ENCODE data around the gene PHC2.

PHC2 gene

GRCh38 chr1:33289858-33290154, 141.1 kb downstream of the PHC2 start:
- DNase-seq = no peak

- no peak for DNase-seq
Observed at GRCh38 chr1:33288976-33289857, 141.7 kb downstream of the PHC2 start.

GRCh38 chr1:33287317-33287716, 143.6 kb downstream of the PHC2 start:
- DNase-seq = no peak

- DNase-seq = no peak
Observed at GRCh38 chr1:33286451-33287185, 144.3 kb downstream of the PHC2 start.

GRCh38 chr1:33284049-33284448, 146.8 kb downstream of the PHC2 start:
- DNase-seq = no peak

- DNase-seq = no peak
Observed at GRCh38 chr1:33282791-33283190, 148.1 kb downstream of the PHC2 start.

GRCh38 chr1:33281554-33282303, 149.2 kb downstream of the PHC2 start:
- DNase-seq = no peak

- DNase-seq = no peak
Observed at GRCh38 chr1:33280091-33280661, 150.7 kb downstream of the PHC2 start.

- no peak for DNase-seq
Observed at GRCh38 chr1:33277488-33278084, 153.3 kb downstream of the PHC2 start.

GRCh38 chr1:33276573-33277298, 154.2 kb downstream of the PHC2 start:
- DNase-seq = no peak

- no peak for DNase-seq
Observed at GRCh38 chr1:33275706-33276572, 155.0 kb downstream of the PHC2 start.

- DNase-seq = no peak
Observed at GRCh38 chr1:33275195-33275594, 155.7 kb downstream of the PHC2 start.

GRCh38 chr1:33274446-33274845, 156.4 kb downstream of the PHC2 start:
- DNase-seq = no peak

- no peak for DNase-seq
Observed at GRCh38 chr1:33273961-33274371, 156.9 kb downstream of the PHC2 start.

Data from fibroblast of skin of scalp (primary cell).